PFSK-1 (cell line): ENCODE results near the gene EIF4A3.

Experiments
- REST ChIP-seq, 2 experiments: IDR thresholded peaks; 2 replicates each; pipeline versions ENCODE4 v1.6.1 to v1.8.0; 2011 to 2012; ENCODE audit warnings: low read depth in 2 of 2, low read length in 2 of 2, control low read depth in 1 of 2, inconsistent platforms in 1 of 2, mild to moderate bottlenecking in 1 of 2, moderate library complexity in 1 of 2; ENCODE audit not compliant: insufficient read depth in 1 of 2
- SIN3A ChIP-seq: IDR thresholded peaks from 2 replicates; pipeline ENCODE4 v1.6.1; 2012; ENCODE audit warnings: mild to moderate bottlenecking, low read length, moderate library complexity, borderline replicate concordance; ENCODE audit not compliant: insufficient read depth
- TAF1 ChIP-seq: IDR thresholded peaks from 2 replicates; pipeline ENCODE4 v1.6.1; 2012; ENCODE audit warnings: low read length, control low read depth, borderline replicate concordance; ENCODE audit not compliant: insufficient read depth

- no peak for TF ChIP-seq SIN3A
- TF ChIP-seq TAF1, result no peak
- no peak for TF ChIP-seq REST (IDR thresholded peaks at IDR 0.05; ENCODE audit: insufficient read depth in 1 of 2, low read depth in 2 of 2, low read length in 2 of 2)
Observed at GRCh38 chr17:80187090-80187489, 40.2 kb upstream of the EIF4A3 start.
